HG03139 (cell line): ENCODE measurements around the gene SPRTN.
A peak's percentile ranks its signal among the peaks of the same experiment; 100 is the strongest.

Experiments used
- ATAC-seq: cut with Tn5 transposase; IDR thresholded peaks from one replicate; pipeline ENCODE4 v1.9.1; 2021; ENCODE audit not compliant: unreplicated experiment

The SPRTN gene

GRCh38 chr1:231338270-231339128 lies at the start of gene SPRTN:
TSS of gene SPRTN (plus strand) at chr1:231338293. CDS start at chr1:231338384, 91 bp downstream.
- peak; percentile 4 for ATAC-seq

- no peak for ATAC-seq
Measured at GRCh38 chr1:231295938-231296337, 42.2 kb upstream of the SPRTN start.

DNA sequence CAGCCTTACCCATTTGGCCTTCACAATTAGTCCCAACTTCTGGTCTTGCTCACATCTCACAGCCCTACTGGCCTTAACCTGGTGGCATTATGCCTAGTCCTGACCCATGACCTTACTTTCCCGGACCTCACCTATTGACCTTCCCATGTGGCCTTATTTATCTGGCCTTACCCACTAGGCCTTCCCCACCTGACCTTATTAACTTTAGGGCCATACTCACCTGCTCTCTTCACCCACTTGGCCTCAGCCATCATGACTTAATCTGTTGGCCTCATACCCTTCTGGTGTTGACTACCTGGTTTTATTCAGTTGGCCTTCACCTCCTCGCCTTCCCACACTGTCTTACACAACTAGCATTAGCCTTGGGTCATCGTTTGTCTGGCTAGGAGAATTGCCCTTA lies 36.1 kb upstream of the SPRTN start:
- no peak for ATAC-seq

- ATAC-seq, result no peak
Measured at GRCh38 chr1:231310391-231310934, 27.6 kb upstream of the SPRTN start.

DNA sequence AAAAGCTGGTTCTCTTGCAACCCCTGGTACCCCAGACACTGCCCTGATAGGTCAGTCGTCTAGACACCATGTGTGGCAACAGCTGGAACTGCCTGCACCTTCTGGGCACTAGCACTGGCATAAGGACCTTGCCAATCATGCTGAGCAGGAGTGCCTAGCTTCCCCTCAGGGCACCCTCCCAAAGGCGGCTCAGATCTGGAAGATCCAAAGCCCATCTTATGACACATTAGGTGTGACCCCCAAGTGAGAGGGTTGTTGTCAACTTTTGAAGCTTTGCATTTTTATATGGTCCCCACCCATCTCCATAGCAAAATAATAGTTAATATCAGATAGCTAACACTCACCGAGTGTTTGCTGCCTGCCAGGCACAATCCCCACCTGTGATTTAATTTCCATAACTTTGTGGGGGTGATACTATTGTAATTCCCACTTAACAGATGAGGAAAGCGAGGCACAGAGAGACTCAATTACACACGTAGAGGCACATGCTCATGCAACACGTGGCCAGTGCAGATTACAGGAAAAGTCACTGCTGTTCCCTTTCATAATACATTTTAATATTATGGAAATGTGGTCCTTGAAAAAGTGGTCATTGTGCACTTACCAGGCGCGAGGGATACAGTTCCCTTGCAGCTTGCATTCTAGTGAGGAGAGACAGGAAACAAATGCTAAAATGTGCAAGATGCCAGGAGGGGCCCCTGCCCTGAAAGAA lies 26.2 kb upstream of the SPRTN start:
- no peak for ATAC-seq

DNA sequence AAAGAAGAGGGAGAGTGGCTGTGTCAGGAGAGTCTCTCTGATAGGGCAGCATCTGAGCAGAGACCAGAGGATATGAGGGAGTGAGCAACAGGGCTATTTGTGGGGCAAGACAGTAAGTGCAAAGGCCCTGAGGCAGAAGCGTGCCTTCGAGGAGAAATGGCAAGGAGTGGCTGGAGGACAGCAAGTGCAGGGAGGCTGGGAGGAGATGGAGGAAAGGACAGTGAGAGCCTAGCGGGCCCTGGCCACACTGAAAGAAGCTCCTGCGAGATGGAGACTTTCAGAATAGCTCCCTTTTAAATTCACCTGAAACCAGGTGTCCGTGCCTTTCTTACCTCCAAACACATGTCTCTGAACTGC lies 25.7 kb upstream of the SPRTN start:
- ATAC-seq, result no peak

- ATAC-seq, result no peak
Measured at GRCh38 chr1:231313661-231314060, 24.4 kb upstream of the SPRTN start.

GRCh38 chr1:231315887-231316286 lies 22.2 kb upstream of the SPRTN start:
- peak; percentile 67 for ATAC-seq

DNA sequence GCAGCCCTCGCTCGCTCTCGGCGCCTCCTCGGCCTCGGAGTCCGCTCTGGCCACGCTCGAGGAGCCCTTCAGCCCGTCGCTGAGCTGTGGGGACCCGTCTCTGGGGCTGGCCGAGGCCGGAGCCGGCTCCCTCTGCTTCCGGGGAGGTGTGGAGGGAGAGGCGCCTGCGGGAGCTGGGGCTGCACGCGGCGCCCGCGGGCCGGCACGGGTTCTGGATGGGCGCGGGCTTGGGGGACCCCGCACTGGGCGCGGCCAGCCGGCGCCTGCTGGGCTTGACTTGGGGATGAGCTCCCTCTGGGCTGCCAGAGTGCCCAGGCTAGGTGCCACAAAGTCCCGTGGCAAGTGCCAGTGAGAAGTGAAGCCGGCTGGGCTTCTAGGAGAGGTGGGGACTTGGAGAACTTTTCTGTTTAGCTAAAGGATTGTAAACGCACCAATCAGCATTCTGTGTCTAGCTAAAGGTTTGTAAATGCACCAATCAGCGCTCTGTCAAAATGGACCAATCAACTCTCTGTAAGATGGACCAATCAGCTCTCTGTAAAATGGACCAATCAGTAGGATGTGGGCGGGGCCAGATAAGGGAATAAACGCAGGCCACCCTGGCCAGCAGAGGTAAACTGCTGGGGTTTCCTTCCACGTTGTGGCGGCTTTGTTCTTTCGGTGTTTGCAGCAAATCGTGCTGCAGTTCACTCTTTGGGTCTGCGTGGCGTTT lies 20.6 kb upstream of the SPRTN start:
- no peak for ATAC-seq

DNA sequence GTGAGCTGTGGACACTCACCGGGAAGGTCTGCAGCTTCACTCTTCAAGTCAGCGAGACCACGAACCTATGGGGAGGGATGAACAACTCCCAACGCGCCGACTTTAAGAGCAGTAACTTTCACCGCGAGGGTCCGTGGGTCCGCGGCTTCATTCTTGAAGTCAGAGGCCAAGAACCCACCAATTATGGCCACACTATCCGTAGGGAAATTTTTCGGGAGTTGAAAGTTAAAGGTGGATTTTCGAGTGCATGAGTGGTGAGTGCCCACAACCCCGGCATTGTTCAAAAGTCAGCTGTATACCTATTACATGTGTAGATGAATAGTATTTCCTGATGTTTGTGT lies 20.1 kb upstream of the SPRTN start:
- ATAC-seq, result no peak

DNA sequence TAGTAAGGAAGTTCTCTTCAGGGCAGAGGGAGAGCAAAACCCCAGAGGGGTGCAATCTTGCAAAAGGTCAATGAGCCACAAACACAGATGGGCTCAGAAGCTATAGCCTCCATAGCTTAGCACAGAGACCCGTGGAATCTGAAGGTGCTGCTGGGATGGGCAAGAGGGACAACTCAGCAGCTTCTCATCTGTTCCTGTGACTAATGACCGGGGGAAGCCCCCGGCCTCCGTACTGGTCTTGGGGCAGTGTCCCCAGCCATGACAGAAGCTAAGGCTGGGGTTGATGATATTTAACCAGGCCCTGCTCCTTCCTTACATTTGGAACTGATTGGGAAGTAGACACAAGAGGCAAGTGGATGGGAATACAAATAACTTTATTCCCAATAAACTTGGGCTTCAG lies 19.5 kb upstream of the SPRTN start:
- ATAC-seq, result no peak

DNA sequence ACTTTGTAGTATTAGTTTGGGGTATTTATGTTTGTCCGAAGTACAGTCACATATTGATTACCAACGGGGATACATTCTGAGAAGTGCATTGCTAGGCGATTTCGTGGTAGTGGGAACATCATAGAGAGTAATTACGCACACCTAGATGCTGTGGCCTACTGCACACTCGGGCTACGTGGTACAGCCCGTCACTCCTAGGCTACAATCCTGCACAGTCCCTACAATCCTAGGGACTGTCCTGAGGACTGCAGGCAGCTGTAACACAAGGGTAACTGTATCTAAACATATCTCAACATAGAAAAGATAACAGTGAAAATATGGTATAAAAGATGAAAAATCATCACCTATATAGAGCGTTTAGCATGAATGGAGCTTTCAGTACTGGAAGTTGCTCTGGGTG lies 19.0 kb upstream of the SPRTN start:
- no peak for ATAC-seq

DNA sequence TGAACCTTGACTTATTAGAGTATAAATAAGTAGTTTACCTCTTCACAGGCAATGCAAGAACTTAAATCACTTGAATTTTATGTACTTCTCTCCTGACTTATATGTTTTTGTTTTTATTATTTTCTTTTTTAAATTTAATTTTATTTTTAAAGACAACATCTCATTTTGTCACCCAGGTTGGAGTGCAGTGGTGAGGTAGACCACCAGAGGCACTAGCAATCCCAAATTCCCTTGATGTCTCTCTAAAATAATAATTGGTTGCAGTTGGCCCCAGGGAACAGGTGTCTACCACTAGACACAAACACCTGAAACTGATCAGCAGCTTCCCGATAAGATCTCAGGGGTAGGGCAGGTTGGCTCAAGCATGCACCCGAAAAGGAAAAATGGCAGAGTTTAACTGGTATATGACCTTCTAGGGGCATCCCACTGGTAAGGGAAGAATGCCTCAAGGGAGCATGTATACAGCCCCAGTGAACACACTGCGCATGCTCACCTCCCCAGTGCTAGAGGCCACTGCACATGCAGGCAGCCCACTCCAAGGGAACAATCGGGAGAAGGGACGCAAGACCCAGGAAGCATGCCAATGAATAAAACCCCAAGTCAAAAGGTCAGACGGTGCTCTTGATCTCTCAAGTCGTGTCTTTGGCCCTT lies 15.1 kb upstream of the SPRTN start:
- ATAC-seq, result no peak

GRCh38 chr1:231324660-231325059 lies 13.4 kb upstream of the SPRTN start:
- no peak for ATAC-seq

GRCh38 chr1:231326248-231326647 lies 11.8 kb upstream of the SPRTN start:
- no peak for ATAC-seq

DNA sequence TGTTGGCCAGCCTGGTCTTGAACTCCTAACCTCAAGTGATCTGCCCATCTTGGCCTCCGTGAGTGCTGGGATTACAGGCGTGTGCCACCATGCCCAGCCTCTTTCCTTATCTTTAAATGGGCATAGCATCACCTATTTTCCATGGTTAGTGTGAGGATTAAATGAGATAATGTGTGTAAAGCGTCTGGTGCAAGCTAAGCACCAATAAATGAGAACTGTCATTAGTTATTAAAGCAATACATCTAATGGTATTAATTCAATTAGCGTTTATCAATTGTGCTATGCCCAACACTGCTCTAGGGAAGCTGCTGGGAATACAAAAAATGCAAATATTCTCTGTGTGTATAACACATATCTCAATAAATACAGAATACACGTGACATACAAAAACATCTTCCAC lies 10.5 kb upstream of the SPRTN start:
- ATAC-seq, result no peak

DNA sequence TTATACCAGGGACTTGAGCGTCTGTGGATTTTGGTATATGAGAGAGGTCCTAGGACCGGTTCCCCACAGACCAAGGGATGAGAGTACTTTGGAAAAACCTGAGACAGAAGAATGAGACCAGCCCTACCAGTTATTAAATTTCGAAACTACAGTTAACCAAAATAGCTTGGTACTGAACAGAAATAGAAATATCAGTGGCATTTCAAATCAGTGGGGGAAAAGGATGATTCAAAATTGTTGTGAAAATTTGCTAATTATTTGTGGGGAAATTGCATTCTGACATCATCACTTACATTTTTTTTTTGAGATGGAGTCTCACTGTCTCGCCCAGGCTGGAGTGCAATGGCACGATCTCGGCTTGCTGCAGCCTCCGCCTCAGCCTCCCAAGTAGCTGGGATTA lies 8.6 kb upstream of the SPRTN start:
- no peak for ATAC-seq

DNA sequence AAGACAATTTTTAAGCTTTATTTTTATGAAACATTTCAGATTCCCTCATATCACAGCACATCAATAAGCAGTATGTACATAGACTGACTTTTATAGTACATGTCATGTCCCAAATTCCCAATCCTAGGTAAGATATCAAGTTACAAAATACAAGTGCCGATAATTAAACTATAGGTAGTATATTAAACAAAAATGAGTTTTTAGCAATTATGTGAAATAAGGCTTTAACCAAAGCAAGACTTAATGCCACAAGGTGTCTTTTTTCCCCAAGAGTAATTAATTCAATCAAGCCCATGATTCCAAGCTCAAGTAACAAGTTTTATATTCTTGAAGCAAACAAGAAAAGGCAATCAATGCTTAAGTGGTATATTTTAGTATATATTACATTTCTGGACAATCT lies 5.3 kb upstream of the SPRTN start:
- no peak for ATAC-seq

DNA sequence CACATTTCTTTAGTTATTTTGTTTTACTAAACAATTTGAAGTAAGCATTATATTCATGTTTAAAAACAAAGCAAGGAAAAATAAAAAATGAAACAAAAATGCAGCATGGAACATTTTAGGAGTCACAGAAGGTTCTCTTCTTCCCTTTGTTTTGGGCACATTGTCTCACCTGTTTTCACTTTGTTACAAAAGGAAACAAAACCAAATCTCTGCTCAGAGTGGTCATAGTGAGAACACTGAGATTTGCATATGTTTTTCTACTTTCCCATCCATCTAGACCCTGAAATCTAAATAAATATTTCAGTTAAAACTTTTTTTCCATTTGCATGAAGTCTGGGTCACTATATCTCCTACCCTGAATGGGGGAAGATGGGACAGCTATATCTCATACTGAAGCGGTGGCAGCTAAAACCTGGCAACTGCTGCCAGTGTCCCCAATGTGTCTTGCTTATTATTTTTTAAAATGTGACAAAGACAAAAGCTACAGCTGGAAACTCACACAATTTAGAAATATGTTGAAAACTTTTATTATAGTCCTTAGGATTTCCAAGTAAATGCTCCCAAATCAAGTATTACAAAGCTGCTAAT lies 3.9 kb upstream of the SPRTN start:
- no peak for ATAC-seq

GRCh38 chr1:231334952-231335351 lies 3.1 kb upstream of the SPRTN start:
- ATAC-seq, result no peak
